Measurements from ENCODE around the gene AFP. TPM values are rescaled to one million over a fixed set of nuclear protein-coding genes. Genes with fewer than 3 reads are reported as not detected.

The AFP gene
- total and polyA plus RNA-seq, 2 of the 4 experiments (the other 2 are of a cell fraction), result 0.87 to 1.3 TPM

DNA sequence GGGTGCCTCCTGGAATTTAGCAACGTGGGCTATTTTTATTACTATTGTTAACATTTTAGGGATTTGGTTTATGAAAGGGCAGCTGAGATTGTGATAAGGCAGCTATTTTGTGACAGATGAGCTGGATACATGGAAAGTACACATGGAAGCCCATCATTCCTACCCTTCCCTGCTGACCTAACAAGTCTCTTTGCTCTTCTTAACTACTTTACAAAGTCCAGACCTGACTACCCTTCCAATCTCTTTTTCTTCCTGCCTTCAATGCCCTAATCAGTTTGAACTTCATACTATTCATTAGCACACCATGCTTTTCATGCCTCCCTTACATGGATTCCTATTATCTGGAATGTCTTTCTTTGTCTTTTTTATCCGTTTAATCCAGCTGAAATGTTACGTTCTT lies 9.4 kb upstream of the AFP start:
- H3K4me1 ChIP-seq (ENCODE audit: control insufficient read depth, insufficient read depth, low read length), result no peaks in the 10 kb centered on the region
- no peak overlapping the region for H2BK15ac ChIP-seq (ENCODE audit: low read depth, low read length)
- ChIA-PET CTCF (interaction anchor here (0.8 kb wide), 1 partner anchor 20 kb away, joined by 4 read pairs; no protein-coding TSS in a partner anchor), POLR2A (ENCODE audit: unreplicated experiment) (no interaction called here)
- no peaks in the 10 kb centered on the region for H3K9me3 ChIP-seq (ENCODE audit: control insufficient read depth, insufficient read depth, low read length)
- H3K79me1 ChIP-seq (ENCODE audit: low read depth in 1 of 2, low read length in 2 of 2), result no peaks in the 10 kb centered on the region
- in situ Hi-C loops (cut with MboI; ENCODE audit: low sequenced_read_pairs), result no loop called here
- H3K9me1 ChIP-seq (ENCODE audit: insufficient read depth, low read length), result no peaks in the 10 kb centered on the region
- H2BK120ac ChIP-seq (ENCODE audit: low read depth, low read length), result no peak overlapping the region
- no peaks in the 10 kb centered on the region for H4K20me1 ChIP-seq (ENCODE audit: insufficient read depth, low read length)
- no peak overlapping the region for H2AFZ ChIP-seq (replicated peaks; ENCODE audit: low read length, poor library complexity)
- H4K91ac ChIP-seq (ENCODE audit: insufficient read depth, low read depth, low read length), result no peak overlapping the region
- intact Hi-C loops (cut with micrococcal nuclease), result no loop called here
- no peak overlapping the region for H2BK20ac ChIP-seq (ENCODE audit: low read depth, low read length)
- DNase-seq (no peak), ATAC-seq (ENCODE audit: low read depth) (no peak)
- WGBS, 2 experiments (ENCODE audit: extremely low coverage in 2 of 2, insufficient read length in 1 of 2), result no CpG with 5 or more reads among the region's 3 CpGs
- H3K4ac ChIP-seq (ENCODE audit: low read depth, low read length), result no peak overlapping the region
- no peak overlapping the region for H3K4me2 ChIP-seq (ENCODE audit: low read depth, low read length)
- H3K14ac ChIP-seq (replicated peaks; ENCODE audit: low read depth, low read length), result no peak overlapping the region
- no peak overlapping the region for H3K18ac ChIP-seq (ENCODE audit: low read depth, low read length)
- no peak for TF ChIP-seq MXI1 (IDR thresholded peaks at IDR 0.05; ENCODE audit: borderline replicate concordance, low read depth, low read length)
- 0 out of 2 replicates have a peak, but pooled peaks have one; percentile 4 for TF ChIP-seq MAFK (IDR thresholded peaks at IDR 0.05; ENCODE audit: low read depth, low read length)
- H3K36me3 ChIP-seq (ENCODE audit: control insufficient read depth, insufficient read depth, low read length), result no peaks in the 10 kb centered on the region
- H4K8ac ChIP-seq (ENCODE audit: low read depth in 2 of 2, low read length in 2 of 2), result no peak overlapping the region
- no peak overlapping the region for H2AK9ac ChIP-seq (replicated peaks; ENCODE audit: low read depth, low read length, poor library complexity)
- no peak overlapping the region for H2AK5ac ChIP-seq (ENCODE audit: low read depth, low read length)
- H3K23ac ChIP-seq (ENCODE audit: low read depth, low read length), result no peak overlapping the region
- no peak overlapping the region for H3K9ac ChIP-seq (ENCODE audit: low read depth, low read length)
- H3K27me3 ChIP-seq (ENCODE audit: control insufficient read depth, insufficient read depth, low read length), result peaks cover 5% of the 10 kb centered on the region
- H3K56ac ChIP-seq (ENCODE audit: extremely low read depth, insufficient read depth, low read length), result no peak overlapping the region
- BruUV-seq (replicated peaks), result no TSS peak
- dilution Hi-C loops (cut with HindIII; ENCODE audit: low sequenced_read_pairs, unreplicated experiment), result no loop called here
- H2BK5ac ChIP-seq (ENCODE audit: low read depth, low read length, poor library complexity, severe bottlenecking), result no peak overlapping the region
- H3K4me3 ChIP-seq (ENCODE audit: insufficient read depth, low read depth, low read length), result no peak overlapping the region
- H4K5ac ChIP-seq (ENCODE audit: low read depth, low read length), result no peak overlapping the region
- no peak overlapping the region for H3K27ac ChIP-seq (ENCODE audit: insufficient read depth, low read length)
